Psoas muscle (tissue), 8 donors: ENCODE results near the gene SLC34A1. TPM values are rescaled to one million over a fixed set of nuclear protein-coding genes. Genes with fewer than 3 reads are reported as not detected.

Experiments used
- ATAC-seq, 4 donors: fragments of 200-7000 bp; cut with Tn5 transposase; one replicate each; pipeline ENCODE4 v1.9.1; 2020; ENCODE audit warnings: moderate library complexity in 3 of 4, mild to moderate bottlenecking in 2 of 4
- DNase-seq, 2 donors: peaks; one replicate each; pipeline ENCODE4 v3.0.0-alpha.2; 2020
- H3K27ac ChIP-seq: fragments of 200-600 bp; one replicate; pipeline ENCODE4 v1.8.0; 2022
- H3K27me3 ChIP-seq, 3 donors: fragments of 200-600 bp in 1 of 3; one replicate each; pipeline versions ENCODE4 v1.6.1 to v1.8.0; 2013 to 2022; ENCODE audit warnings: low read length in 2 of 3, mild to moderate bottlenecking in 2 of 3, moderate library complexity in 1 of 3; ENCODE audit not compliant: insufficient read depth in 3 of 3
- H3K36me3 ChIP-seq, 2 donors: fragments of 200-600 bp in 1 of 2; one replicate each; pipeline versions ENCODE4 v1.6.1 to v1.8.0; 2013 to 2022; ENCODE audit warnings: low read depth in 1 of 2, mild to moderate bottlenecking in 1 of 2, moderate library complexity in 1 of 2; ENCODE audit not compliant: insufficient read depth in 1 of 2
- H3K4me1 ChIP-seq: fragments of 200-600 bp; one replicate; pipeline ENCODE4 v1.8.0; 2022
- H3K4me3 ChIP-seq: fragments of 200-600 bp; one replicate; pipeline ENCODE4 v1.8.0; 2022; ENCODE audit warnings: mild to moderate bottlenecking
- H3K9me3 ChIP-seq: fragments of 200-600 bp; one replicate; pipeline ENCODE4 v1.8.0; 2022
- WGBS, 3 donors: extraction: QIAGEN DNeasy Blood & Tissue Kit; methylation state at CpG; one replicate each; pipeline versions ENCODE4 v1.1.6 to v1.1.7; 2013; 5-methylcytosine and 5-hydroxymethylcytosine counted together
- intact Hi-C, 2 donors: fragments of 100-400 bp; cut with DNase I; formaldehyde crosslinking; loops; one replicate each; pipeline versions ENCODE4 v1.11.0 to v1.14.2; 2022
- polyA plus RNA-seq, 3 donors: library from polyadenylated mRNA; stranded (reverse); fragments of 200-250 nt; gene quantifications; one replicate each; pipeline ENCODE4 v1.2.3, GENCODE V29; 2013
- total RNA-seq, 4 donors: library from RNA; stranded (reverse); fragmentation: NEBNext Ultra II Directional in 2 of 4; extraction: Animal tissue kit (Norgen Biotek cat#: 25700) in 2 of 4; gene quantifications; one replicate each; pipeline versions ENCODE4 v1.2.1 to v1.2.4, GENCODE V29; 2021 to 2023
- TF ChIP-seq, protein P1 (sequence below): fragments of 200-600 bp; IDR thresholded peaks from one replicate; pipeline ENCODE4 v1.8.0; 2022; ENCODE audit warnings: antibody characterized with exemption
- donor health status: healthy with polysubstance abuse.
- donor health status: DM: no; HTN: no; CAD: no; lungs with moderate emphysema.
- donor health status: Bipolar disorder and iron deficiency.
- donor health status: healthy.
- donor health status: DM: yes; HTN: yes; CAD: no.
- donor health status: DM: no; HTN: no; CAD: no.
- donor health status: DM: no; HTN: no; CAD: no.
- donor health status: DM: yes; HTN: yes; CAD: no.

SLC34A1 gene
- total and polyA plus RNA-seq, 7 donors = not detected

GRCh38 chr5:177432143-177432838 is 48.1 kb downstream of the SLC34A1 start:
- DNase-seq (peak in 1 of 2 donors; percentile 70), ATAC-seq (peak; percentile 54 to 85 (median 73))
- peaks cover 28% of the 10 kb centered on the region for H3K4me1 ChIP-seq
- H3K9me3 ChIP-seq = no peaks in the 10 kb centered on the region
- H3K27ac ChIP-seq = peak overlapping the region; percentile 42
- TF ChIP-seq, protein P1, sequence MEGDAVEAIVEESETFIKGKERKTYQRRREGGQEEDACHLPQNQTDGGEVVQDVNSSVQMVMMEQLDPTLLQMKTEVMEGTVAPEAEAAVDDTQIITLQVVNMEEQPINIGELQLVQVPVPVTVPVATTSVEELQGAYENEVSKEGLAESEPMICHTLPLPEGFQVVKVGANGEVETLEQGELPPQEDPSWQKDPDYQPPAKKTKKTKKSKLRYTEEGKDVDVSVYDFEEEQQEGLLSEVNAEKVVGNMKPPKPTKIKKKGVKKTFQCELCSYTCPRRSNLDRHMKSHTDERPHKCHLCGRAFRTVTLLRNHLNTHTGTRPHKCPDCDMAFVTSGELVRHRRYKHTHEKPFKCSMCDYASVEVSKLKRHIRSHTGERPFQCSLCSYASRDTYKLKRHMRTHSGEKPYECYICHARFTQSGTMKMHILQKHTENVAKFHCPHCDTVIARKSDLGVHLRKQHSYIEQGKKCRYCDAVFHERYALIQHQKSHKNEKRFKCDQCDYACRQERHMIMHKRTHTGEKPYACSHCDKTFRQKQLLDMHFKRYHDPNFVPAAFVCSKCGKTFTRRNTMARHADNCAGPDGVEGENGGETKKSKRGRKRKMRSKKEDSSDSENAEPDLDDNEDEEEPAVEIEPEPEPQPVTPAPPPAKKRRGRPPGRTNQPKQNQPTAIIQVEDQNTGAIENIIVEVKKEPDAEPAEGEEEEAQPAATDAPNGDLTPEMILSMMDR = no peak
- peaks cover 0 to 57% of the 10 kb centered on the region in 2 donors for H3K36me3 ChIP-seq
- no peak overlapping the region for H3K4me3 ChIP-seq
- H3K27me3 ChIP-seq = no peaks in the 10 kb centered on the region
- WGBS, 3 donors = 35 to 48% (median 38%) methylated on average over 16 to 18 of the region's 18 CpGs
- intact Hi-C loops = no loop called here

- TF ChIP-seq, protein P1 = no peak
- H3K27ac ChIP-seq = no peak overlapping the region
- peak in 1 of 2 donors; percentile 52 for DNase-seq
Measured at GRCh38 chr5:177432839-177433657, 48.8 kb downstream of the SLC34A1 start.

GRCh38 chr5:177433658-177434217 is 49.5 kb downstream of the SLC34A1 start:
- Histone ChIP-seq H3K4me3 (no peak overlapping the region), H3K36me3 (peaks cover 0 to 72% of the 10 kb centered on the region in 2 donors), H3K27me3 (no peaks in the 10 kb centered on the region), H3K27ac (no peak overlapping the region), H3K4me1 (peaks cover 17% of the 10 kb centered on the region), H3K9me3 (no peaks in the 10 kb centered on the region)
- TF ChIP-seq, protein P1 = no peak
- 93 to 96% (median 95%) methylated on average over 26 to 29 of the region's 29 CpGs for WGBS, 3 donors
- no peak for ATAC-seq
- intact Hi-C loops = no loop called here
- DNase-seq = peak in 1 of 2 donors; percentile 56

More at GRCh38 chr5:177432839-177433657, 48.8 kb downstream of the SLC34A1 start:
- Histone ChIP-seq H3K9me3 (no peaks in the 10 kb centered on the region), H3K36me3 (peaks cover 0 to 65% of the 10 kb centered on the region in 2 donors), H3K4me1 (peaks cover 20% of the 10 kb centered on the region), H3K4me3 (no peak overlapping the region), H3K27me3 (no peaks in the 10 kb centered on the region)
- 92 to 94% (median 92%) methylated on average over 24 to 25 of the region's 25 CpGs for WGBS, 3 donors
- intact Hi-C loops = no loop called here
- no peak for ATAC-seq

DNA sequence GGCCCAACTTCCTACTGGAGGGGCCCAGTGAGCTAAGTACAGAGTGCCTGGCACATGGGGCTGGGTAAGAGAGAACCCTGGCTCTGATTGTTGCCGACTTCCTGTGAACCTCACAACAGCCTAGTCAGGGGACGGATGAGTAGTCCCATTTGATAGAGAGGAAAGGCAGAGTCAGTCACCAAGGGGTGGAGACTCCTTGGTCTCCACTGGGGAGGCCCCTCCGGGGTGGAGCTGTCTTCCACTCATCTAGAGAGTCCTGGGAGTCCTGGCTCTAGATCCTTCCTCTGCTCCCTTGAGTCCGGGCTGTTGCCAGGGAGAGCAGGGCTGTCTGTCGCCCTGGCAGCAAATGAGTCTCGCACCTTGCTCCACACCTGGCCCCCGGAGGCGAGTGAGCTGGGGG is 50.2 kb downstream of the SLC34A1 start:
- no peak for ATAC-seq
- H3K27me3 ChIP-seq = no peaks in the 10 kb centered on the region
- peaks cover 17% of the 10 kb centered on the region for H3K4me1 ChIP-seq
- no peak overlapping the region for H3K4me3 ChIP-seq
- intact Hi-C loops = no loop called here
- H3K36me3 ChIP-seq = peaks cover 0 to 73% of the 10 kb centered on the region in 2 donors
- 88 to 95% (median 88%) methylated on average over 8 of the region's 8 CpGs for WGBS, 3 donors
- no peaks in the 10 kb centered on the region for H3K9me3 ChIP-seq
- TF ChIP-seq, protein P1 = no peak
- DNase-seq = no peak
- no peak overlapping the region for H3K27ac ChIP-seq
